Measurements from ENCODE around the gene PRDM16.

Gene PRDM16

GRCh38 chr1:3208819-3209200, 139.8 kb downstream of the PRDM16 start:
- no peaks in the 10 kb centered on the region for H3K36me3 ChIP-seq (ENCODE audit: insufficient read depth, low read length)
- H3K9me2 ChIP-seq (replicated peaks; ENCODE audit: low read depth, low read length) = no peaks in the 10 kb centered on the region
- H3K4me3 ChIP-seq (ENCODE audit: low read length, poor library complexity, severe bottlenecking) = no peak overlapping the region
- no peaks in the 10 kb centered on the region for H3K4me1 ChIP-seq (ENCODE audit: insufficient read depth, low read length, poor library complexity, severe bottlenecking)
- no peaks in the 10 kb centered on the region for H3K79me2 ChIP-seq (ENCODE audit: insufficient read depth, low read length)
- H3K4me2 ChIP-seq (ENCODE audit: low read depth, low read length, poor library complexity, severe bottlenecking) = no peak overlapping the region
- no peak overlapping the region for H2AFZ ChIP-seq (ENCODE audit: low read length)
- no peak overlapping the region for H3K9ac ChIP-seq (ENCODE audit: low read depth, low read length, poor library complexity, severe bottlenecking)
- H3K27me3 ChIP-seq (ENCODE audit: insufficient read depth, low read length, poor library complexity, severe bottlenecking) = no peaks in the 10 kb centered on the region
- TF ChIP-seq, protein P1, sequence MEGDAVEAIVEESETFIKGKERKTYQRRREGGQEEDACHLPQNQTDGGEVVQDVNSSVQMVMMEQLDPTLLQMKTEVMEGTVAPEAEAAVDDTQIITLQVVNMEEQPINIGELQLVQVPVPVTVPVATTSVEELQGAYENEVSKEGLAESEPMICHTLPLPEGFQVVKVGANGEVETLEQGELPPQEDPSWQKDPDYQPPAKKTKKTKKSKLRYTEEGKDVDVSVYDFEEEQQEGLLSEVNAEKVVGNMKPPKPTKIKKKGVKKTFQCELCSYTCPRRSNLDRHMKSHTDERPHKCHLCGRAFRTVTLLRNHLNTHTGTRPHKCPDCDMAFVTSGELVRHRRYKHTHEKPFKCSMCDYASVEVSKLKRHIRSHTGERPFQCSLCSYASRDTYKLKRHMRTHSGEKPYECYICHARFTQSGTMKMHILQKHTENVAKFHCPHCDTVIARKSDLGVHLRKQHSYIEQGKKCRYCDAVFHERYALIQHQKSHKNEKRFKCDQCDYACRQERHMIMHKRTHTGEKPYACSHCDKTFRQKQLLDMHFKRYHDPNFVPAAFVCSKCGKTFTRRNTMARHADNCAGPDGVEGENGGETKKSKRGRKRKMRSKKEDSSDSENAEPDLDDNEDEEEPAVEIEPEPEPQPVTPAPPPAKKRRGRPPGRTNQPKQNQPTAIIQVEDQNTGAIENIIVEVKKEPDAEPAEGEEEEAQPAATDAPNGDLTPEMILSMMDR (conservative IDR thresholded peaks at IDR 0.05; ENCODE audit: low read length) = no peak
- no peak for TF ChIP-seq EZH2phosphoT487 (IDR thresholded peaks at IDR 0.05; ENCODE audit: borderline replicate concordance)
- H4K20me1 ChIP-seq (ENCODE audit: insufficient read depth, low read length, poor library complexity, severe bottlenecking) = no peaks in the 10 kb centered on the region
- no peaks in the 10 kb centered on the region for H3K9me3 ChIP-seq (ENCODE audit: insufficient read depth, low read depth, low read length)
- no peaks in the 10 kb centered on the region for H3F3A ChIP-seq (ENCODE audit: low read depth)

- no peaks in the 10 kb centered on the region for H3K36me3 ChIP-seq (ENCODE audit: insufficient read depth, low read length)
- no peak overlapping the region for H3K4me2 ChIP-seq (ENCODE audit: low read depth, low read length, poor library complexity, severe bottlenecking)
- H3K9me2 ChIP-seq (replicated peaks; ENCODE audit: low read depth, low read length) = no peaks in the 10 kb centered on the region
- H3F3A ChIP-seq (ENCODE audit: low read depth) = no peaks in the 10 kb centered on the region
- H3K9me3 ChIP-seq (ENCODE audit: insufficient read depth, low read depth, low read length) = no peaks in the 10 kb centered on the region
- no peaks in the 10 kb centered on the region for H3K27me3 ChIP-seq (ENCODE audit: insufficient read depth, low read length, poor library complexity, severe bottlenecking)
- no peak overlapping the region for H3K9ac ChIP-seq (ENCODE audit: low read depth, low read length, poor library complexity, severe bottlenecking)
- no peak overlapping the region for H3K4me3 ChIP-seq (ENCODE audit: low read length, poor library complexity, severe bottlenecking)
- no peaks in the 10 kb centered on the region for H3K4me1 ChIP-seq (ENCODE audit: insufficient read depth, low read length, poor library complexity, severe bottlenecking)
- H4K20me1 ChIP-seq (ENCODE audit: insufficient read depth, low read length, poor library complexity, severe bottlenecking) = no peaks in the 10 kb centered on the region
- H2AFZ ChIP-seq (ENCODE audit: low read length) = no peak overlapping the region
- H3K79me2 ChIP-seq (ENCODE audit: insufficient read depth, low read length) = no peaks in the 10 kb centered on the region
- TF ChIP-seq, protein P1 (conservative IDR thresholded peaks at IDR 0.05; ENCODE audit: low read length) = no peak
- TF ChIP-seq EZH2phosphoT487 (IDR thresholded peaks at IDR 0.05; ENCODE audit: borderline replicate concordance) = no peak
These were observed 140.2 kb downstream of the PRDM16 start for GRCh38 chr1:3209201-3209600.

DNA sequence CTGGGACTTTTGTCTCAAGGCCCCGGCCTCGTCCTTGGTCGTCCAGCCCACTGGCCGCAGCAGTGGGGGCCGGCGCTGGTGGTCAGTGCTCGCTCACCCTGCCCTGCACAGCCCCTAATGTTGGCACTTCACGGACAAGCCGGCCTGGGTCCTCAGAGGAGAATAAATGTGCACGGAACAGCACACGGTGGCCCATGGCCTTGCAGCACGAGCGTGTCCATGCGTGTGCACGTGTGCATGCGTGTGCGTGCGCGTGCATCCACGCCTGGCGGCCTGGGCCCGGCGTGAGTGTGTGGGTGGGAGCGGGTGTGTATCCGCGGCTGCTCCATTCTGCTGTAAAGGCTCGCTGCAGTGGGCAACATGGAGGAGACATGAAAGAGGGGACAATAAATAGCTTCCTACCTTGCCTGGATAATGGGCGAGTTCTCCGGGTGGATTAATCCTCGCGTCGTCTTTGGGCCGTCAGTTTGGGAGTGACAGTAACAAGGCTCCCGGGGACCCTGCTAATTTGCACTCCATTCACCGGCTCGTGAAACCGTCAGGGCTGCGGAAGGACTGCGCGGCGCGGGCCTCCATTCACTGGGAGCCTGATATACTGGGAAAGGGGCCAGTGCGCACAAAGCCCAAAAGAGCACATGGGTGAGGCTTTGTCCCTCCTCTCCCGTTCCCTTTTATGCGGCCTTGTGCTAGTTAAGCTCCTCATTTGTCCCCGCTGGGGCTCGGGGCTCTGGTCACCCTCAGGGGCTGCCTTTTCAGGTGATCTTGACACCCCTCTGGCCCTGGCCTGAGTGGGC, 142.8 kb downstream of the PRDM16 start:
- H3K4me3 ChIP-seq (ENCODE audit: low read length, poor library complexity, severe bottlenecking) = no peak overlapping the region

More for the DNA sequence above, 142.8 kb downstream of the PRDM16 start:
- TF ChIP-seq EZH2phosphoT487 (IDR thresholded peaks at IDR 0.05; ENCODE audit: borderline replicate concordance) = no peak
- TF ChIP-seq, protein P1 (conservative IDR thresholded peaks at IDR 0.05; ENCODE audit: low read length) = no peak
- H3K9ac ChIP-seq (ENCODE audit: low read depth, low read length, poor library complexity, severe bottlenecking) = no peak overlapping the region
- no peaks in the 10 kb centered on the region for H3F3A ChIP-seq (ENCODE audit: low read depth)
- H3K4me2 ChIP-seq (ENCODE audit: low read depth, low read length, poor library complexity, severe bottlenecking) = no peak overlapping the region
- H3K36me3 ChIP-seq (ENCODE audit: insufficient read depth, low read length) = no peaks in the 10 kb centered on the region
- H4K20me1 ChIP-seq (ENCODE audit: insufficient read depth, low read length, poor library complexity, severe bottlenecking) = no peaks in the 10 kb centered on the region
- no peaks in the 10 kb centered on the region for H3K4me1 ChIP-seq (ENCODE audit: insufficient read depth, low read length, poor library complexity, severe bottlenecking)
- no peaks in the 10 kb centered on the region for H3K9me2 ChIP-seq (replicated peaks; ENCODE audit: low read depth, low read length)
- H3K9me3 ChIP-seq (ENCODE audit: insufficient read depth, low read depth, low read length) = no peaks in the 10 kb centered on the region
- H3K79me2 ChIP-seq (ENCODE audit: insufficient read depth, low read length) = no peaks in the 10 kb centered on the region
- H2AFZ ChIP-seq (ENCODE audit: low read length) = no peak overlapping the region
- H3K27me3 ChIP-seq (ENCODE audit: insufficient read depth, low read length, poor library complexity, severe bottlenecking) = no peaks in the 10 kb centered on the region
